Caco-2 (cell line): ENCODE data around the gene SMAD1. TPM values are rescaled to one million over a fixed set of nuclear protein-coding genes. Genes with fewer than 3 reads are reported as not detected.

Experiments
- BruUV-seq: library from RNA; stranded (reverse); fragments of 400-500 nt; replicated peaks from 2 replicates; lab custom pipeline; 2021; lab: Mats Ljungman, UMichigan
- CTCF ChIA-PET: fragments of 300-600 bp; sonication (Branson Sonifier 250); formaldehyde crosslinking; loops from one replicate; lab custom pipeline; 2022; ENCODE audit warnings: antibody characterized with exemption; lab: Charles Lee
- POLR2A ChIA-PET: fragments of 300-600 bp; sonication (Branson Sonifier 250); formaldehyde crosslinking; loops from one replicate; lab custom pipeline; 2022; ENCODE audit warnings: antibody characterized with exemption; lab: Charles Lee
- DNase-seq, 2 experiments: peaks; one replicate each; pipeline versions ENCODE4 v3.0.0 to v3.0.0-alpha.2; 2020 to 2022
- H3K27me3 ChIP-seq: replicated peaks from 2 replicates; pipeline ENCODE4 v1.6.0; 2011; ENCODE audit warnings: low read length; ENCODE audit not compliant: control insufficient read depth, insufficient read depth
- H3K36me3 ChIP-seq: 2 replicates; pipeline ENCODE4 v1.5.1; 2011; ENCODE audit warnings: low read length; ENCODE audit not compliant: control insufficient read depth, insufficient read depth
- H3K4me1 ChIP-seq: fragments of 250-450 bp; sonication (Bioruptor Pico); 2 replicates; pipeline ENCODE4 v1.5.1; 2020; ENCODE audit warnings: mild to moderate bottlenecking
- H3K4me3 ChIP-seq: 2 replicates; pipeline ENCODE4 v1.5.1; 2011; ENCODE audit warnings: low read depth, mild to moderate bottlenecking, control low read depth, low read length
- H3K9me3 ChIP-seq: fragments of 250-450 bp; sonication (Bioruptor Pico); 2 replicates; pipeline ENCODE4 v1.5.1; 2020; ENCODE audit warnings: mild to moderate bottlenecking, moderate library complexity
- H3K27ac Mint-ChIP-seq: one replicate; pipeline ENCODE4 v1.8.0; 2022; ENCODE audit warnings: mixed read lengths; ENCODE audit not compliant: unreplicated experiment
- H3K27me3 Mint-ChIP-seq: one replicate; pipeline ENCODE4 v1.8.0; 2022; ENCODE audit warnings: mixed read lengths; ENCODE audit not compliant: insufficient read depth, unreplicated experiment
- H3K36me3 Mint-ChIP-seq: one replicate; pipeline ENCODE4 v1.8.0; 2022; ENCODE audit warnings: mild to moderate bottlenecking, mixed read lengths; ENCODE audit not compliant: insufficient read depth, unreplicated experiment
- H3K4me1 Mint-ChIP-seq: one replicate; pipeline ENCODE4 v1.8.0; 2022; ENCODE audit warnings: low read depth, mixed read lengths; ENCODE audit not compliant: unreplicated experiment
- H3K4me3 Mint-ChIP-seq: one replicate; pipeline ENCODE4 v1.8.0; 2022; ENCODE audit warnings: mild to moderate bottlenecking, moderate library complexity, mixed read lengths; ENCODE audit not compliant: unreplicated experiment
- H3K9me3 Mint-ChIP-seq: one replicate; pipeline ENCODE4 v1.8.0; 2022; ENCODE audit warnings: mixed read lengths; ENCODE audit not compliant: unreplicated experiment
- intact Hi-C: fragments of 100-400 bp; cut with micrococcal nuclease; formaldehyde crosslinking; loops from one replicate; pipeline ENCODE4 v1.10.0; 2022; ENCODE audit not compliant: unreplicated experiment
- total RNA-seq: library from RNA; stranded (reverse); gene quantifications from 2 replicates; pipeline ENCODE4 v1.2.3, GENCODE V29; 2022
- TF ChIP-seq, protein P1 (sequence below), 2 experiments: fragments of 200-600 bp in 1 of 2; IDR thresholded peaks; 1 replicate in 1 of 2; 2 replicates in 1 of 2; pipeline versions ENCODE4 v1.5.1 to v1.8.0; 2011 to 2022; ENCODE audit warnings: antibody characterized with exemption in 1 of 2, control low read depth in 1 of 2, inconsistent platforms in 1 of 2, low read depth in 1 of 2, low read length in 1 of 2, mild to moderate bottlenecking in 1 of 2, moderate library complexity in 1 of 2; ENCODE audit not compliant: insufficient read depth in 1 of 2, severe bottlenecking in 1 of 2, unreplicated experiment in 1 of 2

SMAD1 gene
- total RNA-seq, 1 experiment from 2014 or later, result 4.9 TPM

DNA sequence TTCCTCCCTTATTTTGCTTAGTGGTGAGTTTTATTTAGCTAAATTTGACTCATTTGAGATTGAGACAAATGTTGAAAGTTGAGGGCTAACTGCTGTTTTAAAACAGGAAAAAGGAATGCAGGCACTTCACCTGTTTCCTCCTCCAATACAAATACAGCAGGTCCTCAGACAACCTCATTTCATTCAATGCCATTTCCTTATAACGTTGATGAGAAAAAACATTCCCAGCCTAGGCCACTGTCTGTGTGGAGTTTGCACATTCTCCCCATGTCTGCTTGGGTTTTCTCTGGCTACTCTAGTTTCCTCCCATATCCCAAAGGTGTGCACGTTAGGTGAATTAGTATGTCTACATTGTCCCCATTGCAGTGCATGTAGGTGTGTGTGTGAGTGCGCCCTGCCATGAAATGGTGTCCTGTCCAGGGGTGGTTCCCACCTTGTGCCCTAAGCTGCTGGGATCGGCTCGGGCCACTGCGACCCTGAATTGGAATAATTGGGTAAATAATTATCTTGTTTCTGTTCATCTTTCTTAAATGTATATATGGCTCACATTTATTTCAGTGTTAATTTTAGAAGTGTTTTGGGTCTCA, 21.9 kb downstream of the SMAD1 start:
- POLR2A ChIA-PET, result no interaction called here
- no peaks in the 10 kb centered on the region for H3K9me3 Mint-ChIP-seq
- no TSS peak for BruUV-seq
- Histone ChIP-seq H3K9me3 (no peaks in the 10 kb centered on the region), H3K36me3 (no peaks in the 10 kb centered on the region), H3K4me1 (no peaks in the 10 kb centered on the region), H3K4me3 (no peak overlapping the region), H3K27me3 (no peaks in the 10 kb centered on the region)
- CTCF ChIA-PET, result no interaction called here
- no peaks in the 10 kb centered on the region for H3K36me3 Mint-ChIP-seq
- H3K4me3 Mint-ChIP-seq, result no peak overlapping the region
- H3K27ac Mint-ChIP-seq, result no peak overlapping the region
- H3K27me3 Mint-ChIP-seq, result no peaks in the 10 kb centered on the region
- no peak for DNase-seq
- no peaks in the 10 kb centered on the region for H3K4me1 Mint-ChIP-seq
- TF ChIP-seq, protein P1, sequence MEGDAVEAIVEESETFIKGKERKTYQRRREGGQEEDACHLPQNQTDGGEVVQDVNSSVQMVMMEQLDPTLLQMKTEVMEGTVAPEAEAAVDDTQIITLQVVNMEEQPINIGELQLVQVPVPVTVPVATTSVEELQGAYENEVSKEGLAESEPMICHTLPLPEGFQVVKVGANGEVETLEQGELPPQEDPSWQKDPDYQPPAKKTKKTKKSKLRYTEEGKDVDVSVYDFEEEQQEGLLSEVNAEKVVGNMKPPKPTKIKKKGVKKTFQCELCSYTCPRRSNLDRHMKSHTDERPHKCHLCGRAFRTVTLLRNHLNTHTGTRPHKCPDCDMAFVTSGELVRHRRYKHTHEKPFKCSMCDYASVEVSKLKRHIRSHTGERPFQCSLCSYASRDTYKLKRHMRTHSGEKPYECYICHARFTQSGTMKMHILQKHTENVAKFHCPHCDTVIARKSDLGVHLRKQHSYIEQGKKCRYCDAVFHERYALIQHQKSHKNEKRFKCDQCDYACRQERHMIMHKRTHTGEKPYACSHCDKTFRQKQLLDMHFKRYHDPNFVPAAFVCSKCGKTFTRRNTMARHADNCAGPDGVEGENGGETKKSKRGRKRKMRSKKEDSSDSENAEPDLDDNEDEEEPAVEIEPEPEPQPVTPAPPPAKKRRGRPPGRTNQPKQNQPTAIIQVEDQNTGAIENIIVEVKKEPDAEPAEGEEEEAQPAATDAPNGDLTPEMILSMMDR (IDR thresholded peaks at IDR 0.05; ENCODE audit: insufficient read depth in 1 of 2, low read depth in 1 of 2, low read length in 1 of 2, severe bottlenecking in 1 of 2, unreplicated experiment in 1 of 2), result no peak
- intact Hi-C loops, result no loop called here

DNA sequence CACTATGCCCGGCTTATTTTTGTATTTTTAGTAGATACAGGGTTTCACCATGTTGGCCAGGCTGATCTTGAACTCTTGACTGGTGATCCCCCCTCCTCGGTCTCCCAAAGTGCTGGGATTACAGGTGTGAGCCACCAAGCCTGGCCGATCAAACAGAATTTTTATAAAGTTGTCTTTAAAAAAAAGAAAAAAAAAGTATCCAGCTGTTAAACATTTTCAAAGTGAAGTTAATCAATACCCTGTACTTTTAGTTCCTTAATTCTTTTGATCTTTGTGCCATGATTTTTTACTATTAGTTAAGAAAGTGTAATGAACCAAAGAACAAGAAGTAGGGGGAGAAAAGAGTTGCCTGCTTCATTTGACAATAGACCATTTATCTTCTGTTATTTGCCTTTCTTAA, 24.3 kb downstream of the SMAD1 start:
- Mint-ChIP-seq H3K4me3 (no peak overlapping the region), H3K9me3 (peaks cover 4% of the 10 kb centered on the region), H3K27me3 (no peaks in the 10 kb centered on the region), H3K36me3 (no peaks in the 10 kb centered on the region), H3K27ac (no peak overlapping the region), H3K4me1 (no peaks in the 10 kb centered on the region)
- ChIA-PET POLR2A (no interaction called here), CTCF (no interaction called here)
- no peak for DNase-seq
- TF ChIP-seq, protein P1 (IDR thresholded peaks at IDR 0.05; ENCODE audit: insufficient read depth in 1 of 2, low read depth in 1 of 2, low read length in 1 of 2, severe bottlenecking in 1 of 2, unreplicated experiment in 1 of 2), result no peak
- intact Hi-C loops, result no loop called here
- H3K27me3 ChIP-seq, result no peaks in the 10 kb centered on the region
- no peak overlapping the region for H3K4me3 ChIP-seq
- no peaks in the 10 kb centered on the region for H3K36me3 ChIP-seq
- H3K9me3 ChIP-seq, result no peaks in the 10 kb centered on the region
- no TSS peak for BruUV-seq
- no peaks in the 10 kb centered on the region for H3K4me1 ChIP-seq

DNA sequence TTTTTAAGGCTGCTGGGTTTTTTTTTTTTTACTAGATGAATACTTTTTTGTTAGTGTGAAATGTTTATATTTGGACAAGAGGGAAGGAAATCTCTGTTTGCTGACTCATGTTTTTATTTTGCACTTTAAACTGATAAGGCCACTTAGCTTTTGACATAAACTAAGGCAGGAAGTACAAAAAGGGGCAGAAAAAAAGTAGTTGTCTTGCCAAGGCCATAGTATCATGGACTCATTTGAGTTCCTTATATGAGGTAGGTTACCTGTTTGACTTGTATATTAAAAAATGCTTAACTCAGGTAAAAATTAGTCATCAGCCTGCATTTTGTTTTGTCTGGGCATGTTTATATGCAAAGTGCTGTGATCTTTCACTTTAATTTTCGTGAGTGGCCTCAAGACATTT, 26.0 kb downstream of the SMAD1 start:
- Histone ChIP-seq H3K9me3 (peaks cover 5% of the 10 kb centered on the region; the same call in 1 of the 2 replicates), H3K27me3 (no peaks in the 10 kb centered on the region), H3K4me1 (no peaks in the 10 kb centered on the region), H3K4me3 (no peak overlapping the region), H3K36me3 (no peaks in the 10 kb centered on the region)
- Mint-ChIP-seq H3K27ac (no peak overlapping the region), H3K4me1 (no peaks in the 10 kb centered on the region), H3K4me3 (no peak overlapping the region), H3K27me3 (no peaks in the 10 kb centered on the region), H3K9me3 (peaks cover 21% of the 10 kb centered on the region), H3K36me3 (no peaks in the 10 kb centered on the region)
- no peak for DNase-seq
- ChIA-PET POLR2A (no interaction called here), CTCF (no interaction called here)
- BruUV-seq, result no TSS peak
- TF ChIP-seq, protein P1 (IDR thresholded peaks at IDR 0.05; ENCODE audit: insufficient read depth in 1 of 2, low read depth in 1 of 2, low read length in 1 of 2, severe bottlenecking in 1 of 2, unreplicated experiment in 1 of 2), result no peak
- intact Hi-C loops, result no loop called here
